ENCODE data around the gene MECR. TPM values are rescaled to one million over a fixed set of nuclear protein-coding genes. Genes with fewer than 3 reads are reported as not detected.
"Not testable (repeated sequence)": the region's sequence is repeated elsewhere in the genome, so short reads cannot be mapped to it uniquely, and the experiment has no call there.

The MECR gene
- total RNA-seq, 2 experiments from 2014 or later, result 24.5 to 26.9 TPM

- peaks cover 18% of the 10 kb centered on the region for H3K4me1 Mint-ChIP-seq
- H3K9me3 Mint-ChIP-seq (ENCODE audit: low read depth), result no peaks in the 10 kb centered on the region
- H3K4me3 Mint-ChIP-seq, result peak overlapping the region; percentile 53
- ATAC-seq (no peak), DNase-seq (no peak)
- peaks cover 63% of the 10 kb centered on the region for H3K27me3 Mint-ChIP-seq
- CTCF ChIA-PET, result interaction anchor here (0.7 to 1.5 kb wide), 4 partner anchors 8 to 1471 kb away, joined by 3 to 10 read pairs (median 4); no protein-coding TSS in a partner anchor
- H3K27ac Mint-ChIP-seq, result peak overlapping the region; percentile 1
- peaks cover 6% of the 10 kb centered on the region for H3K36me3 Mint-ChIP-seq
Measured at GRCh38 chr1:29237129-29237821, 6.5 kb upstream of the MECR start.

GRCh38 chr1:29236712-29237128, 6.0 kb upstream of the MECR start:
- H3K27ac Mint-ChIP-seq, result peak overlapping the region; percentile 1
- peaks cover 6% of the 10 kb centered on the region for H3K36me3 Mint-ChIP-seq
- ATAC-seq, result no peak
- H3K4me1 Mint-ChIP-seq, result peaks cover 18% of the 10 kb centered on the region
- CTCF ChIA-PET, result interaction anchor here (0.7 to 1.5 kb wide), 4 partner anchors 9 to 1471 kb away, joined by 3 to 10 read pairs (median 4); no protein-coding TSS in a partner anchor
- DNase-seq, result no peak
- H3K9me3 Mint-ChIP-seq (ENCODE audit: low read depth), result no peaks in the 10 kb centered on the region
- H3K4me3 Mint-ChIP-seq, result peak overlapping the region; percentile 53
- peaks cover 63% of the 10 kb centered on the region for H3K27me3 Mint-ChIP-seq

- H3K9me3 Mint-ChIP-seq (ENCODE audit: low read depth), result no peaks in the 10 kb centered on the region
- peaks cover 6% of the 10 kb centered on the region for H3K36me3 Mint-ChIP-seq
- peak; percentile 91 for ATAC-seq
- CTCF ChIA-PET, result interaction anchor here (0.7 to 1.5 kb wide), 4 partner anchors 10 to 1472 kb away, joined by 3 to 10 read pairs (median 4); no protein-coding TSS in a partner anchor
- H3K27ac Mint-ChIP-seq, result peak within 1 kb of the TSS; percentile 1
- peaks cover 22% of the 10 kb centered on the region for H3K4me1 Mint-ChIP-seq
- peak within 1 kb of the TSS; percentile 53 for H3K4me3 Mint-ChIP-seq
- DNase-seq, result peak; percentile 81
- peaks cover 57% of the 10 kb centered on the region for H3K27me3 Mint-ChIP-seq
Measured at GRCh38 chr1:29235955-29236711, 5.4 kb upstream of the MECR start, which contains the start of gene PTPRU. Gene PTPRU, plus strand, starts transcription at chr1:29236522. Its CDS starts 123 bp downstream, at chr1:29236645.

GRCh38 chr1:29234881-29235280, 4.1 kb upstream of the MECR start:
- ATAC-seq; DNase-seq; H3K9me3 Mint-ChIP-seq (ENCODE audit: low read depth); H3K27ac Mint-ChIP-seq; H3K36me3 Mint-ChIP-seq; H3K4me3 Mint-ChIP-seq: not testable (repeated sequence)
- Mint-ChIP-seq H3K27me3 (peaks cover 49% of the 10 kb centered on the region), H3K4me1 (peaks cover 31% of the 10 kb centered on the region)
- CTCF ChIA-PET, result interaction anchor here (0.9 to 1.2 kb wide), 2 partner anchors 29 to 558 kb away, joined by 3 to 4 read pairs; no protein-coding TSS in a partner anchor

GRCh38 chr1:29234471-29234870, 3.7 kb upstream of the MECR start:
- CTCF ChIA-PET, result interaction anchor here (0.7 to 1.2 kb wide), 2 partner anchors 559 to 1146 kb away, joined by 3 to 4 read pairs; no protein-coding TSS in a partner anchor

GRCh38 chr1:29233693-29234092, 3.0 kb upstream of the MECR start:
- Mint-ChIP-seq H3K36me3 (peaks cover 6% of the 10 kb centered on the region), H3K4me1 (peaks cover 35% of the 10 kb centered on the region), H3K27me3 (peaks cover 37% of the 10 kb centered on the region), H3K4me3 (no peak overlapping the region), H3K27ac (no peak overlapping the region), H3K9me3 (ENCODE audit: low read depth) (no peaks in the 10 kb centered on the region)
- CTCF ChIA-PET, result interaction anchor here (0.7 to 1.2 kb wide), 3 partner anchors 559 to 1147 kb away, joined by 3 to 4 read pairs (median 4); no protein-coding TSS in a partner anchor
- DNase-seq (no peak), ATAC-seq (no peak)

More at GRCh38 chr1:29234471-29234870, 3.7 kb upstream of the MECR start:
- no peak overlapping the region for H3K4me3 Mint-ChIP-seq
- no peaks in the 10 kb centered on the region for H3K9me3 Mint-ChIP-seq (ENCODE audit: low read depth)
- H3K4me1 Mint-ChIP-seq, result peaks cover 35% of the 10 kb centered on the region
- H3K27me3 Mint-ChIP-seq, result peaks cover 45% of the 10 kb centered on the region
- no peak overlapping the region for H3K27ac Mint-ChIP-seq
- DNase-seq (no peak), ATAC-seq (no peak)
- peaks cover 6% of the 10 kb centered on the region for H3K36me3 Mint-ChIP-seq

- Mint-ChIP-seq H3K36me3 (peaks cover 5% of the 10 kb centered on the region), H3K9me3 (ENCODE audit: low read depth) (no peaks in the 10 kb centered on the region), H3K4me1 (peaks cover 30% of the 10 kb centered on the region), H3K27me3 (peaks cover 30% of the 10 kb centered on the region), H3K27ac (no peak overlapping the region), H3K4me3 (no peak overlapping the region)
- ATAC-seq (no peak), DNase-seq (no peak)
- CTCF ChIA-PET, result no interaction called here
Measured at GRCh38 chr1:29232387-29232786, 1.7 kb upstream of the MECR start.

- DNase-seq (no peak), ATAC-seq (no peak)
- H3K27me3 Mint-ChIP-seq, result peaks cover 15% of the 10 kb centered on the region
- peak overlapping the region; percentile 96 for H3K4me3 Mint-ChIP-seq
- CTCF ChIA-PET, result interaction anchor here (0.9 to 1.6 kb wide), 5 partner anchors 9 to 1478 kb away, joined by 3 to 5 read pairs (median 3); partner anchors contain the start of gene SRSF4
- H3K36me3 Mint-ChIP-seq, result no peaks in the 10 kb centered on the region
- peaks cover 18% of the 10 kb centered on the region for H3K4me1 Mint-ChIP-seq
- peak overlapping the region; percentile 94 for H3K27ac Mint-ChIP-seq
- H3K9me3 Mint-ChIP-seq (ENCODE audit: low read depth), result no peaks in the 10 kb centered on the region
Measured at GRCh38 chr1:29230204-29230552, 556 bp downstream of the MECR start.

- no peak for ATAC-seq
- Mint-ChIP-seq H3K36me3 (no peaks in the 10 kb centered on the region), H3K27ac (no peak overlapping the region), H3K9me3 (ENCODE audit: low read depth) (no peaks in the 10 kb centered on the region), H3K27me3 (no peaks in the 10 kb centered on the region), H3K4me3 (no peak overlapping the region), H3K4me1 (peaks cover 18% of the 10 kb centered on the region)
- CTCF ChIA-PET, result interaction anchor here (1.0 kb wide), 1 partner anchor 345 kb away, joined by 4 read pairs; no protein-coding TSS in a partner anchor
- no peak for DNase-seq
Measured at GRCh38 chr1:29227511-29227910, 3.2 kb downstream of the MECR start.

GRCh38 chr1:29225361-29225760, 5.4 kb downstream of the MECR start:
- Mint-ChIP-seq H3K27me3 (no peaks in the 10 kb centered on the region), H3K27ac (no peak overlapping the region), H3K4me3 (no peak overlapping the region), H3K9me3 (ENCODE audit: low read depth) (no peaks in the 10 kb centered on the region), H3K36me3 (peaks cover 2% of the 10 kb centered on the region), H3K4me1 (peaks cover 9% of the 10 kb centered on the region)
- DNase-seq (no peak), ATAC-seq (no peak)
- CTCF ChIA-PET, result no interaction called here

- peaks cover under 1% of the 10 kb centered on the region for H3K4me1 Mint-ChIP-seq
- H3K27me3 Mint-ChIP-seq, result no peaks in the 10 kb centered on the region
- CTCF ChIA-PET, result no interaction called here
- H3K36me3 Mint-ChIP-seq, result peaks cover 3% of the 10 kb centered on the region
- no peak overlapping the region for H3K4me3 Mint-ChIP-seq
- no peak for ATAC-seq
- no peak for DNase-seq
- H3K27ac Mint-ChIP-seq, result no peak overlapping the region
- H3K9me3 Mint-ChIP-seq (ENCODE audit: low read depth), result no peaks in the 10 kb centered on the region
Measured at GRCh38 chr1:29224356-29224837, 6.3 kb downstream of the MECR start.

- CTCF ChIA-PET, result no interaction called here
- no peak for DNase-seq
- Mint-ChIP-seq H3K4me1 (no peaks in the 10 kb centered on the region), H3K4me3 (no peak overlapping the region), H3K27ac (no peak overlapping the region), H3K9me3 (ENCODE audit: low read depth) (no peaks in the 10 kb centered on the region), H3K36me3 (peaks cover 3% of the 10 kb centered on the region), H3K27me3 (no peaks in the 10 kb centered on the region)
- no peak for ATAC-seq
Measured at GRCh38 chr1:29223521-29223920, 7.2 kb downstream of the MECR start.

GRCh38 chr1:29222686-29223085, 8.0 kb downstream of the MECR start:
- no peaks in the 10 kb centered on the region for H3K9me3 Mint-ChIP-seq (ENCODE audit: low read depth)
- H3K27ac Mint-ChIP-seq, result no peak overlapping the region
- no peak for ATAC-seq
- H3K4me1 Mint-ChIP-seq, result no peaks in the 10 kb centered on the region
- H3K4me3 Mint-ChIP-seq, result no peak overlapping the region
- CTCF ChIA-PET, result no interaction called here
- no peak for DNase-seq
- peaks cover 3% of the 10 kb centered on the region for H3K36me3 Mint-ChIP-seq
- no peaks in the 10 kb centered on the region for H3K27me3 Mint-ChIP-seq

All from activated CD8-positive, alpha-beta memory T cell treated with anti-CD3 and anti-CD28 coated beads, Interleukin-2, amount 10 ng/mL, durations not matched to agents 7 days and 5 days (primary cell).